ENCODE results near the gene GLIPR1L2. TPM values are rescaled to one million over a fixed set of nuclear protein-coding genes. Genes with fewer than 3 reads are reported as not detected.
A peak's percentile ranks its signal among the peaks of the same experiment; 100 is the strongest.

Gene GLIPR1L2
- total RNA-seq, 1 donor from 2014 or later = 0.20 TPM

- TF ChIP-seq CTCF (IDR thresholded peaks at IDR 0.05) = no peak
- DNase-seq = no peak
Observed at GRCh38 chr12:75478116-75478794, 87.4 kb downstream of the GLIPR1L2 start.

GRCh38 chr12:75479963-75480461, 89.1 kb downstream of the GLIPR1L2 start:
- peaks cover 28% of the 10 kb centered on the region for H3K36me3 Mint-ChIP-seq (ENCODE audit: low read depth)
- ChIA-PET CTCF (interaction anchor here (1.0 to 2.2 kb wide), 6 partner anchors 8 to 551 kb away, joined by 3 to 12 read pairs (median 4); partner anchors contain the start of genes GLIPR1L2 and PHLDA1), POLR2A (interaction anchor here (0.9 to 8.3 kb wide), 14 partner anchors 9 to 1076 kb away, joined by 3 to 68 read pairs (median 8); partner anchors contain the start of genes BBS10, GLIPR1L2, KRR1 and NAP1L1)
- H3K27me3 Mint-ChIP-seq = no peaks in the 10 kb centered on the region
- H3K27ac Mint-ChIP-seq = peak overlapping the region; percentile 97
- no peaks in the 10 kb centered on the region for H3K9me3 Mint-ChIP-seq
- intact Hi-C loops (cut with micrococcal nuclease) = loop anchor here (1.0 to 10.0 kb wide), 8 partner anchors 8 to 1587 kb away; partner anchors contain the start of genes BBS10, E2F7, GLIPR1L2 and NAP1L1
- no peak for TF ChIP-seq CTCF (IDR thresholded peaks at IDR 0.05)
- ATAC-seq (ENCODE audit: low read depth) = peak; percentile 27
- peak overlapping the region; percentile 96 for H3K4me3 Mint-ChIP-seq
- no peak for DNase-seq
- H3K4me1 Mint-ChIP-seq = peaks cover 93% of the 10 kb centered on the region

More at GRCh38 chr12:75478116-75478794, 87.4 kb downstream of the GLIPR1L2 start:
- H3K4me1 Mint-ChIP-seq = peaks cover 80% of the 10 kb centered on the region
- H3K27ac Mint-ChIP-seq = peak overlapping the region; percentile 97
- CTCF ChIA-PET = interaction anchor here (1.0 to 1.4 kb wide), 3 partner anchors 27 to 49 kb away, joined by 3 to 4 read pairs (median 3); partner anchors contain the start of gene KRR1
- ATAC-seq (ENCODE audit: low read depth) = peak; percentile 45
- no peaks in the 10 kb centered on the region for H3K27me3 Mint-ChIP-seq
- intact Hi-C loops (cut with micrococcal nuclease) = no loop called here
- H3K4me3 Mint-ChIP-seq = peak overlapping the region; percentile 58
- POLR2A ChIA-PET = interaction anchor here (0.6 to 8.3 kb wide), 4 partner anchors 11 to 144 kb away, joined by 3 to 41 read pairs (median 26); partner anchors contain the start of genes GLIPR1L1, GLIPR1L2 and KRR1
- peaks cover 12% of the 10 kb centered on the region for H3K36me3 Mint-ChIP-seq (ENCODE audit: low read depth)
- no peaks in the 10 kb centered on the region for H3K9me3 Mint-ChIP-seq

- Mint-ChIP-seq H3K36me3 (ENCODE audit: low read depth) (peaks cover 31% of the 10 kb centered on the region), H3K9me3 (no peaks in the 10 kb centered on the region), H3K4me3 (peak within 1 kb of the TSS; percentile 96), H3K27me3 (no peaks in the 10 kb centered on the region), H3K4me1 (peaks cover 96% of the 10 kb centered on the region), H3K27ac (peak within 1 kb of the TSS; percentile 97)
- ATAC-seq (ENCODE audit: low read depth) (peak; percentile 79), DNase-seq (peak; percentile 40)
- TF ChIP-seq CTCF (IDR thresholded peaks at IDR 0.05) = no peak
- CTCF ChIA-PET = interaction anchor here (0.6 to 2.2 kb wide), 7 partner anchors 9 to 1074 kb away, joined by 3 to 12 read pairs (median 3); partner anchors contain the start of genes GLIPR1L2 and PHLDA1
- intact Hi-C loops (cut with micrococcal nuclease) = loop anchor here (1.0 to 10.0 kb wide), 8 partner anchors 8 to 1587 kb away; partner anchors contain the start of genes BBS10, E2F7, GLIPR1L2 and NAP1L1
- POLR2A ChIA-PET = interaction anchor here (0.9 to 8.3 kb wide), 15 partner anchors 9 to 1076 kb away, joined by 3 to 68 read pairs (median 6); partner anchors contain the start of genes BBS10, GLIPR1L2, KRR1 and NAP1L1
Observed at GRCh38 chr12:75480469-75480949, 89.6 kb downstream of the GLIPR1L2 start, which contains the start of gene GLIPR1. TSS of gene GLIPR1 (plus strand) at chr12:75480755. CDS start at chr12:75480881, 126 bp downstream.

- peak; percentile 39 for ATAC-seq (ENCODE audit: low read depth)
- intact Hi-C loops (cut with micrococcal nuclease) = loop anchor here (1.0 to 10.0 kb wide), 8 partner anchors 8 to 1586 kb away; partner anchors contain the start of genes BBS10, E2F7, KRR1 and OSBPL8
Observed at GRCh38 chr12:75481013-75481705, 90.3 kb downstream of the GLIPR1L2 start.

More at GRCh38 chr12:75481013-75481705, 90.3 kb downstream of the GLIPR1L2 start:
- no peaks in the 10 kb centered on the region for H3K27me3 Mint-ChIP-seq
- TF ChIP-seq CTCF (IDR thresholded peaks at IDR 0.05) = no peak
- peaks cover 97% of the 10 kb centered on the region for H3K4me1 Mint-ChIP-seq
- DNase-seq = no peak
- peak overlapping the region; percentile 97 for H3K27ac Mint-ChIP-seq
- peaks cover 37% of the 10 kb centered on the region for H3K36me3 Mint-ChIP-seq (ENCODE audit: low read depth)
- ChIA-PET CTCF (interaction anchor here (0.6 to 2.2 kb wide), 6 partner anchors 9 to 1073 kb away, joined by 3 to 12 read pairs (median 3); partner anchors contain the start of genes GLIPR1L2 and PHLDA1), POLR2A (interaction anchor here (0.9 to 8.3 kb wide), 14 partner anchors 8 to 1075 kb away, joined by 3 to 68 read pairs (median 8); partner anchors contain the start of genes BBS10, GLIPR1L2, KRR1 and PHLDA1)
- H3K4me3 Mint-ChIP-seq = peak overlapping the region; percentile 96
- no peaks in the 10 kb centered on the region for H3K9me3 Mint-ChIP-seq
